ENCODE results near the gene HAPLN3. TPM values are rescaled to one million over a fixed set of nuclear protein-coding genes. Genes with fewer than 3 reads are reported as not detected.

The HAPLN3 gene
- total RNA-seq, 1 donor from 2014 or later, result 77.0 TPM

GRCh38 chr15:88906551-88906950 is 11.2 kb upstream of the HAPLN3 start:
- Mint-ChIP-seq H3K27ac (no peak overlapping the region), H3K4me1 (peaks cover 20% of the 10 kb centered on the region), H3K4me3 (no peak overlapping the region), H3K9me3 (no peaks in the 10 kb centered on the region), H3K27me3 (no peaks in the 10 kb centered on the region), H3K36me3 (ENCODE audit: low read depth) (no peaks in the 10 kb centered on the region)
- DNase-seq, result no peak
- intact Hi-C loops (cut with micrococcal nuclease), result no loop called here

GRCh38 chr15:88906130-88906529 is 10.8 kb upstream of the HAPLN3 start:
- intact Hi-C loops (cut with micrococcal nuclease), result no loop called here
- no peak for DNase-seq
- Mint-ChIP-seq H3K9me3 (no peaks in the 10 kb centered on the region), H3K36me3 (ENCODE audit: low read depth) (no peaks in the 10 kb centered on the region), H3K4me1 (peaks cover 20% of the 10 kb centered on the region), H3K4me3 (no peak overlapping the region), H3K27ac (no peak overlapping the region), H3K27me3 (no peaks in the 10 kb centered on the region)

GRCh38 chr15:88905576-88905975 is 10.2 kb upstream of the HAPLN3 start:
- no peak overlapping the region for H3K4me3 Mint-ChIP-seq
- intact Hi-C loops (cut with micrococcal nuclease), result no loop called here
- no peaks in the 10 kb centered on the region for H3K27me3 Mint-ChIP-seq
- H3K4me1 Mint-ChIP-seq, result peaks cover 20% of the 10 kb centered on the region
- H3K9me3 Mint-ChIP-seq, result no peaks in the 10 kb centered on the region
- no peak for DNase-seq
- no peak overlapping the region for H3K27ac Mint-ChIP-seq
- no peaks in the 10 kb centered on the region for H3K36me3 Mint-ChIP-seq (ENCODE audit: low read depth)

- intact Hi-C loops (cut with micrococcal nuclease), result loop anchor here (1.0 to 5.0 kb wide), 4 partner anchors 10 to 273 kb away; no protein-coding TSS in a partner anchor
- Mint-ChIP-seq H3K9me3 (no peaks in the 10 kb centered on the region), H3K27me3 (no peaks in the 10 kb centered on the region), H3K4me1 (peaks cover 20% of the 10 kb centered on the region), H3K4me3 (peak overlapping the region; percentile 22), H3K36me3 (ENCODE audit: low read depth) (no peaks in the 10 kb centered on the region), H3K27ac (peak overlapping the region; percentile 64)
- DNase-seq, result peak; percentile 98
These were observed 9.4 kb upstream of the HAPLN3 start for GRCh38 chr15:88904624-88905327.

- peaks cover 20% of the 10 kb centered on the region for H3K4me1 Mint-ChIP-seq
- no peaks in the 10 kb centered on the region for H3K36me3 Mint-ChIP-seq (ENCODE audit: low read depth)
- H3K27me3 Mint-ChIP-seq, result no peaks in the 10 kb centered on the region
- peak overlapping the region; percentile 64 for H3K27ac Mint-ChIP-seq
- H3K9me3 Mint-ChIP-seq, result no peaks in the 10 kb centered on the region
- intact Hi-C loops (cut with micrococcal nuclease), result loop anchor here (1.0 to 5.0 kb wide), 4 partner anchors 10 to 273 kb away; no protein-coding TSS in a partner anchor
- DNase-seq, result no peak
- peak overlapping the region; percentile 22 for H3K4me3 Mint-ChIP-seq
These were observed 8.9 kb upstream of the HAPLN3 start for GRCh38 chr15:88904257-88904623.

- peaks cover 19% of the 10 kb centered on the region for H3K4me1 Mint-ChIP-seq
- no peak overlapping the region for H3K27ac Mint-ChIP-seq
- H3K4me3 Mint-ChIP-seq, result no peak overlapping the region
- H3K36me3 Mint-ChIP-seq (ENCODE audit: low read depth), result no peaks in the 10 kb centered on the region
- intact Hi-C loops (cut with micrococcal nuclease), result loop anchor here (5.0 kb wide), 1 partner anchor 274 kb away; no protein-coding TSS in a partner anchor
- no peak for DNase-seq
- H3K9me3 Mint-ChIP-seq, result no peaks in the 10 kb centered on the region
- no peaks in the 10 kb centered on the region for H3K27me3 Mint-ChIP-seq
These were observed 7.5 kb upstream of the HAPLN3 start for GRCh38 chr15:88902846-88903245.

- no peak overlapping the region for H3K4me3 Mint-ChIP-seq
- H3K36me3 Mint-ChIP-seq (ENCODE audit: low read depth), result no peaks in the 10 kb centered on the region
- peaks cover 24% of the 10 kb centered on the region for H3K4me1 Mint-ChIP-seq
- no peaks in the 10 kb centered on the region for H3K9me3 Mint-ChIP-seq
- intact Hi-C loops (cut with micrococcal nuclease), result loop anchor here (5.0 kb wide), 1 partner anchor 275 kb away; no protein-coding TSS in a partner anchor
- DNase-seq, result no peak
- H3K27ac Mint-ChIP-seq, result peak overlapping the region; percentile 22
- H3K27me3 Mint-ChIP-seq, result no peaks in the 10 kb centered on the region
These were observed 7.0 kb upstream of the HAPLN3 start for GRCh38 chr15:88902221-88902835.

- Mint-ChIP-seq H3K4me3 (no peak overlapping the region), H3K4me1 (peaks cover 29% of the 10 kb centered on the region), H3K9me3 (no peaks in the 10 kb centered on the region), H3K27ac (peak overlapping the region; percentile 22), H3K27me3 (no peaks in the 10 kb centered on the region), H3K36me3 (ENCODE audit: low read depth) (no peaks in the 10 kb centered on the region)
- DNase-seq, result no peak
- intact Hi-C loops (cut with micrococcal nuclease), result loop anchor here (5.0 kb wide), 1 partner anchor 276 kb away; no protein-coding TSS in a partner anchor
These were observed 6.3 kb upstream of the HAPLN3 start for GRCh38 chr15:88901508-88902220.

GRCh38 chr15:88900982-88901418 is 5.7 kb upstream of the HAPLN3 start:
- Mint-ChIP-seq H3K4me1 (peaks cover 32% of the 10 kb centered on the region), H3K36me3 (ENCODE audit: low read depth) (no peaks in the 10 kb centered on the region), H3K27me3 (no peaks in the 10 kb centered on the region), H3K27ac (no peak overlapping the region), H3K9me3 (no peaks in the 10 kb centered on the region), H3K4me3 (no peak overlapping the region)
- no peak for DNase-seq
- intact Hi-C loops (cut with micrococcal nuclease), result loop anchor here (5.0 kb wide), 1 partner anchor 276 kb away; no protein-coding TSS in a partner anchor

- Mint-ChIP-seq H3K4me1 (peaks cover 35% of the 10 kb centered on the region), H3K9me3 (no peaks in the 10 kb centered on the region), H3K27ac (no peak overlapping the region), H3K36me3 (ENCODE audit: low read depth) (no peaks in the 10 kb centered on the region), H3K27me3 (no peaks in the 10 kb centered on the region), H3K4me3 (no peak overlapping the region)
- intact Hi-C loops (cut with micrococcal nuclease), result loop anchor here (5.0 kb wide), 1 partner anchor 277 kb away; no protein-coding TSS in a partner anchor
- no peak for DNase-seq
These were observed 5.1 kb upstream of the HAPLN3 start for GRCh38 chr15:88900309-88900981.

- Mint-ChIP-seq H3K27ac (no peak overlapping the region), H3K9me3 (no peaks in the 10 kb centered on the region), H3K27me3 (no peaks in the 10 kb centered on the region), H3K36me3 (ENCODE audit: low read depth) (no peaks in the 10 kb centered on the region), H3K4me1 (peaks cover 27% of the 10 kb centered on the region), H3K4me3 (no peak overlapping the region)
- no peak for DNase-seq
- intact Hi-C loops (cut with micrococcal nuclease), result loop anchor here (10.0 kb wide), 1 partner anchor 436 kb away; the partner anchor contains the start of gene POLG
These were observed 3.9 kb upstream of the HAPLN3 start for GRCh38 chr15:88899251-88899650.

- DNase-seq, result no peak
- Mint-ChIP-seq H3K4me3 (no peak overlapping the region), H3K27me3 (no peaks in the 10 kb centered on the region), H3K9me3 (no peaks in the 10 kb centered on the region), H3K27ac (no peak overlapping the region), H3K4me1 (peaks cover 27% of the 10 kb centered on the region), H3K36me3 (ENCODE audit: low read depth) (no peaks in the 10 kb centered on the region)
- intact Hi-C loops (cut with micrococcal nuclease), result loop anchor here (10.0 kb wide), 1 partner anchor 436 kb away; the partner anchor contains the start of gene POLG
These were observed 3.4 kb upstream of the HAPLN3 start for GRCh38 chr15:88898736-88899135.

GRCh38 chr15:88897456-88898194 is 2.3 kb upstream of the HAPLN3 start:
- intact Hi-C loops (cut with micrococcal nuclease), result loop anchor here (1.0 to 10.0 kb wide), 2 partner anchors 430 to 437 kb away; partner anchors contain the start of genes MRPL46, MRPS11 and POLG
- Mint-ChIP-seq H3K4me3 (no peak overlapping the region), H3K9me3 (no peaks in the 10 kb centered on the region), H3K36me3 (ENCODE audit: low read depth) (peaks cover 4% of the 10 kb centered on the region), H3K4me1 (peaks cover 31% of the 10 kb centered on the region), H3K27ac (no peak overlapping the region), H3K27me3 (no peaks in the 10 kb centered on the region)
- peak; percentile 95 for DNase-seq

Data from activated CD4-positive, alpha-beta T cell treated with anti-CD3 and anti-CD28 coated beads, Interleukin-2, amount 10 ng/mL, durations not matched to agents 24 days and 14 days (primary cell).